Measurements from ENCODE around the gene GBF1. TPM values are rescaled to one million over a fixed set of nuclear protein-coding genes. Genes with fewer than 3 reads are reported as not detected.
"Not testable (repeated sequence)": the region's sequence is repeated elsewhere in the genome, so short reads cannot be mapped to it uniquely, and the experiment has no call there.

Gene GBF1
- polyA plus RNA-seq, 3 donors = 4.2 to 17.4 (median 11.9) TPM

DNA sequence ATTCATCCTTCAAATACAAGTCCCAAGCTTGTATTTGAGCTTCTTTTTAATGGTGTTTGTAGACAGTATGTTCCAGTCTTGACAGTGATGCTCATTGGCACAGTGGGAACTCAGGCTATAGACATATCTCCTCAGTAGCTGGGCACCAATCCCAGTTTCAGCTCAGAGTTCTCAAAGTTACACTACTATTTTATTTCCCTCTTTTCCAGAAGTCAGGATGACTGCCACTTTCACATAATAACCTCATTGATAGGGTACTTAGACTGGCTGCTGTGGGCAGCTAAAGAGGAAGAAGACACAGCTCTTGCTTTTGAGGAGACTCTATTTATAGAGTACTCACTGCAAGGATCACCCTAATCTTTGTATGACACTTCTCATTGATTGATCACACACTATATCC is 2.4 kb downstream of the GBF1 start:
- H2AFZ ChIP-seq (ENCODE audit: insufficient read depth, low read depth, low read length, poor library complexity, severe bottlenecking) = no peak overlapping the region
- peaks cover 26 to 31% of the 10 kb centered on the region in 2 donors for H3K4me1 ChIP-seq (ENCODE audit: control insufficient read depth in 1 of 2, insufficient read depth in 2 of 2, low read length in 2 of 2)
- DNase-seq = no peak
- H4K20me1 ChIP-seq (ENCODE audit: insufficient read depth, low read length) = peaks cover 70% of the 10 kb centered on the region
- H3K36me3 ChIP-seq (replicated peaks in 1 of 2; ENCODE audit: control insufficient read depth in 1 of 2, insufficient read depth in 2 of 2, low read length in 2 of 2) = peaks cover 3 to 32% of the 10 kb centered on the region in 2 donors
- H3K4me2 ChIP-seq (replicated peaks; ENCODE audit: extremely low read depth, low read length, poor library complexity, severe bottlenecking) = no peak overlapping the region
- no peak overlapping the region for H3K9ac ChIP-seq (ENCODE audit: insufficient read depth, low read length, poor library complexity, severe bottlenecking)
- H3K4me3 Mint-ChIP-seq = no peak overlapping the region
- H3K4me3 ChIP-seq (replicated peaks in 1 of 3; ENCODE audit: low read depth in 2 of 3, low read length in 3 of 3) = no peak overlapping the region
- no peaks in the 10 kb centered on the region for H3K9me3 ChIP-seq (replicated peaks in 1 of 2; ENCODE audit: control insufficient read depth in 1 of 2, insufficient read depth in 1 of 2, low read length in 2 of 2)
- H3K27me3 ChIP-seq (ENCODE audit: control insufficient read depth in 2 of 2, insufficient read depth in 2 of 2, low read length in 2 of 2) = no peaks in the 10 kb centered on the region
- peaks cover 7 to 10% of the 10 kb centered on the region in 2 donors for H3K36me3 Mint-ChIP-seq
- peaks cover 74% of the 10 kb centered on the region for H3K79me2 ChIP-seq (ENCODE audit: insufficient read depth, low read length)
- H3K27me3 Mint-ChIP-seq (ENCODE audit: low read depth in 3 of 3) = peaks cover 0 to 3% (median 3%) of the 10 kb centered on the region in 3 donors
- H3K9me3 Mint-ChIP-seq = no peaks in the 10 kb centered on the region
- peak overlapping the region in 2 of 7 donors; percentile 4 to 68 for H3K27ac Mint-ChIP-seq
- intact Hi-C loops (cut with micrococcal nuclease) = no loop called here
- H3K4me1 Mint-ChIP-seq = peaks cover 29% of the 10 kb centered on the region
- H3K27ac ChIP-seq (ENCODE audit: low read depth in 1 of 2, low read length in 2 of 2) = peak overlapping the region in 1 of 2 donors; percentile 24
- TF ChIP-seq, protein P1, sequence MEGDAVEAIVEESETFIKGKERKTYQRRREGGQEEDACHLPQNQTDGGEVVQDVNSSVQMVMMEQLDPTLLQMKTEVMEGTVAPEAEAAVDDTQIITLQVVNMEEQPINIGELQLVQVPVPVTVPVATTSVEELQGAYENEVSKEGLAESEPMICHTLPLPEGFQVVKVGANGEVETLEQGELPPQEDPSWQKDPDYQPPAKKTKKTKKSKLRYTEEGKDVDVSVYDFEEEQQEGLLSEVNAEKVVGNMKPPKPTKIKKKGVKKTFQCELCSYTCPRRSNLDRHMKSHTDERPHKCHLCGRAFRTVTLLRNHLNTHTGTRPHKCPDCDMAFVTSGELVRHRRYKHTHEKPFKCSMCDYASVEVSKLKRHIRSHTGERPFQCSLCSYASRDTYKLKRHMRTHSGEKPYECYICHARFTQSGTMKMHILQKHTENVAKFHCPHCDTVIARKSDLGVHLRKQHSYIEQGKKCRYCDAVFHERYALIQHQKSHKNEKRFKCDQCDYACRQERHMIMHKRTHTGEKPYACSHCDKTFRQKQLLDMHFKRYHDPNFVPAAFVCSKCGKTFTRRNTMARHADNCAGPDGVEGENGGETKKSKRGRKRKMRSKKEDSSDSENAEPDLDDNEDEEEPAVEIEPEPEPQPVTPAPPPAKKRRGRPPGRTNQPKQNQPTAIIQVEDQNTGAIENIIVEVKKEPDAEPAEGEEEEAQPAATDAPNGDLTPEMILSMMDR (IDR thresholded peaks at IDR 0.05) = no peak

DNA sequence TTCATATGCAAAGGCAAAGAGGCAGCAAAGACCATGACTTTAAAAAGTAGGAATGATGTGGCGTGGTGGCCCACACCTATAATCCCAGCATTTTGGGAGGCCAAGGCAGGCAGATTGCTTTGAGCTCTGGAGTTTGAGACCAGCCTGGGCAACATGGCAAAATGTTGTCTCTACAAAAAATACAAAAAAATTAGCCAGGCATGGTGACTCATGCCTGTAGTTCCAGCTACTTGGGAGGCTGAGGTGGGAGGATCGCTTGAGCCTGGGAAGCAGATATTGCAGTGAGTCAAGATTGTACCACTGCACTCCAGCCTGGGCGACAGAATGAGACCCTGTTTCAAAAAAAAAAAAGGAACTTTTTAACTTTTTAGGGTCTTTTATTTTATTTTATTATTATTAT is 7.2 kb downstream of the GBF1 start:
- Histone ChIP-seq H4K20me1 (ENCODE audit: insufficient read depth, low read length) (peaks cover 98% of the 10 kb centered on the region), H3K36me3 (replicated peaks in 1 of 2; ENCODE audit: control insufficient read depth in 1 of 2, insufficient read depth in 2 of 2, low read length in 2 of 2) (peaks cover 3 to 62% of the 10 kb centered on the region in 2 donors), H3K79me2 (ENCODE audit: insufficient read depth, low read length) (peaks cover 100% of the 10 kb centered on the region)
- H3K4me2 ChIP-seq (replicated peaks; ENCODE audit: extremely low read depth, low read length, poor library complexity, severe bottlenecking); intact Hi-C loops (cut with micrococcal nuclease); H3K4me1 Mint-ChIP-seq; H3K4me1 ChIP-seq (ENCODE audit: control insufficient read depth in 1 of 2, insufficient read depth in 2 of 2, low read length in 2 of 2); H3K9me3 Mint-ChIP-seq; H3K9me3 ChIP-seq (replicated peaks in 1 of 2; ENCODE audit: control insufficient read depth in 1 of 2, insufficient read depth in 1 of 2, low read length in 2 of 2); H3K9ac ChIP-seq (ENCODE audit: insufficient read depth, low read length, poor library complexity, severe bottlenecking); H3K27ac ChIP-seq (ENCODE audit: low read depth in 1 of 2, low read length in 2 of 2); H3K4me3 ChIP-seq (replicated peaks in 1 of 3; ENCODE audit: low read depth in 2 of 3, low read length in 3 of 3); H2AFZ ChIP-seq (ENCODE audit: insufficient read depth, low read depth, low read length, poor library complexity, severe bottlenecking); H3K27me3 ChIP-seq (ENCODE audit: control insufficient read depth in 2 of 2, insufficient read depth in 2 of 2, low read length in 2 of 2); DNase-seq; H3K4me3 Mint-ChIP-seq; H3K27me3 Mint-ChIP-seq (ENCODE audit: low read depth in 3 of 3): not testable (repeated sequence)
- Mint-ChIP-seq H3K27ac (peak overlapping the region in 2 of 7 donors; percentile 20 to 57), H3K36me3 (peaks cover 22 to 24% of the 10 kb centered on the region in 2 donors)
- WGBS (ENCODE audit: insufficient coverage) = 90% methylated on average over 2 of the region's 3 CpGs

Measured in CD14-positive monocyte (primary cell).